Trophoblast cell (in vitro differentiated cells and primary cell): ENCODE data around the gene PRR9.
A peak's percentile ranks its signal among the peaks of the same experiment; 100 is the strongest.
"Not testable (repeated sequence)": the region's sequence is repeated elsewhere in the genome, so short reads cannot be mapped to it uniquely, and the experiment has no call there.

Experiments used
- DNase-seq, 2 donors: peaks; one replicate each; pipeline ENCODE4 v3.0.0-alpha.2; 2016
- H2AFZ ChIP-seq: 2 replicates; pipeline ENCODE4 v1.6.1; 2013; ENCODE audit warnings: low read length, moderate library complexity, mild to moderate bottlenecking; ENCODE audit not compliant: insufficient read depth, poor library complexity
- H2AK5ac ChIP-seq: 2 replicates; pipeline ENCODE4 v1.6.1; 2013; ENCODE audit warnings: mild to moderate bottlenecking, low read length
- H2BK120ac ChIP-seq: 2 replicates; pipeline ENCODE4 v1.6.1; 2013; ENCODE audit warnings: low read length, mild to moderate bottlenecking, moderate library complexity; ENCODE audit not compliant: insufficient read depth, poor library complexity
- H2BK12ac ChIP-seq: 2 replicates; pipeline ENCODE4 v1.6.1; 2013; ENCODE audit warnings: mild to moderate bottlenecking, low read length, moderate library complexity
- H2BK5ac ChIP-seq: 2 replicates; pipeline ENCODE4 v1.6.1; 2013; ENCODE audit warnings: low read length, low read depth, moderate library complexity, mild to moderate bottlenecking; ENCODE audit not compliant: poor library complexity
- H3K14ac ChIP-seq: 2 replicates; pipeline ENCODE4 v1.6.1; 2013; ENCODE audit warnings: mild to moderate bottlenecking, low read length
- H3K18ac ChIP-seq: 2 replicates; pipeline ENCODE4 v1.6.1; 2013; ENCODE audit warnings: mild to moderate bottlenecking, low read length
- H3K23ac ChIP-seq: 2 replicates; pipeline ENCODE4 v1.6.1; 2013; ENCODE audit warnings: low read length
- H3K27ac ChIP-seq: 2 replicates; pipeline ENCODE4 v1.5.1; 2013; ENCODE audit warnings: low read depth, mild to moderate bottlenecking, inconsistent platforms, low read length, moderate library complexity
- H3K27me3 ChIP-seq: 2 replicates; pipeline ENCODE4 v1.6.1; 2013; ENCODE audit warnings: inconsistent platforms, mild to moderate bottlenecking, low read length, moderate library complexity; ENCODE audit not compliant: insufficient read depth
- H3K36me3 ChIP-seq, 2 experiments: 1 replicate in 1 of 2; 2 replicates in 1 of 2; pipeline ENCODE4 v1.6.1; 2013; ENCODE audit warnings: low read length in 2 of 2, mild to moderate bottlenecking in 2 of 2, moderate library complexity in 1 of 2; ENCODE audit not compliant: insufficient read depth in 2 of 2, control insufficient read depth in 1 of 2
- H3K4ac ChIP-seq: 2 replicates; pipeline ENCODE4 v1.6.1; 2013; ENCODE audit warnings: low read depth, mild to moderate bottlenecking, low read length, moderate library complexity
- H3K4me1 ChIP-seq, 2 experiments: 1 replicate in 1 of 2; 2 replicates in 1 of 2; pipeline ENCODE4 v1.6.1; 2013; ENCODE audit warnings: low read length in 2 of 2, mild to moderate bottlenecking in 2 of 2, moderate library complexity in 1 of 2; ENCODE audit not compliant: insufficient read depth in 2 of 2, control insufficient read depth in 1 of 2
- H3K4me2 ChIP-seq: 2 replicates; pipeline ENCODE4 v1.6.1; 2013; ENCODE audit warnings: inconsistent platforms, mild to moderate bottlenecking, low read length, moderate library complexity
- H3K4me3 ChIP-seq: 2 replicates; pipeline ENCODE4 v1.5.1; 2013; ENCODE audit warnings: mild to moderate bottlenecking, low read depth, low read length, inconsistent platforms
- H3K79me1 ChIP-seq: one replicate; pipeline ENCODE4 v1.6.1; 2013; ENCODE audit warnings: low read length
- H3K79me2 ChIP-seq: 2 replicates; pipeline ENCODE4 v1.6.1; 2013; ENCODE audit warnings: low read length, mild to moderate bottlenecking; ENCODE audit not compliant: control insufficient read depth, insufficient read depth, poor library complexity
- H3K9ac ChIP-seq: 2 replicates; pipeline ENCODE4 v1.6.1; 2013; ENCODE audit warnings: mild to moderate bottlenecking, low read length
- H3K9me3 ChIP-seq: 2 replicates; pipeline ENCODE4 v1.6.1; 2013; ENCODE audit warnings: low read depth, mild to moderate bottlenecking, control low read depth, inconsistent platforms, low read length; ENCODE audit not compliant: insufficient read depth
- H4K12ac ChIP-seq: 2 replicates; pipeline ENCODE4 v1.6.1; 2013; ENCODE audit warnings: low read depth, mild to moderate bottlenecking, low read length, moderate library complexity
- H4K8ac ChIP-seq: 2 replicates; pipeline ENCODE4 v1.6.1; 2013; ENCODE audit warnings: low read depth, mild to moderate bottlenecking, low read length, moderate library complexity
- H4K91ac ChIP-seq: one replicate; pipeline ENCODE4 v1.6.1; 2013; ENCODE audit warnings: low read depth, mild to moderate bottlenecking, low read length, moderate library complexity
- WGBS: extraction: QIAGEN DNeasy Blood & Tissue Kit; methylation state at CpG from one replicate; pipeline ENCODE4 v1.1.7; 2013; ENCODE audit warnings: missing lambda C conversion rate; ENCODE audit not compliant: insufficient read length, insufficient coverage; ENCODE audit errors: extremely low coverage; 5-methylcytosine and 5-hydroxymethylcytosine counted together

PRR9 gene

GRCh38 chr1:153217744-153218416 lies 496 bp downstream of the PRR9 start:
- H3K4me1 ChIP-seq: peaks cover 6 to 9% of the 10 kb centered on the region in 2 experiments

GRCh38 chr1:153220606-153221303 lies 3.4 kb downstream of the PRR9 start:
- no CpG with 5 or more reads among the region's 6 CpGs for WGBS
- no peak overlapping the region for H3K9ac ChIP-seq
- peak overlapping the region; percentile 31 for H2BK12ac ChIP-seq

More at GRCh38 chr1:153217744-153218416, 496 bp downstream of the PRR9 start:
- Histone ChIP-seq H2BK5ac (peak overlapping the region; percentile 27), H3K36me3 (no peaks in the 10 kb centered on the region), H3K23ac (no peak overlapping the region), H3K4me2 (no peak overlapping the region), H3K14ac (no peak overlapping the region), H2BK12ac (no peak overlapping the region), H3K4me3 (no peak overlapping the region), H4K12ac (no peak overlapping the region), H2AK5ac (no peak overlapping the region), H3K18ac (no peak overlapping the region), H4K8ac (no peak overlapping the region), H3K27me3 (no peaks in the 10 kb centered on the region), H3K27ac (no peak overlapping the region), H3K9ac (no peak overlapping the region), H3K4ac (no peak overlapping the region), H3K79me2 (no peaks in the 10 kb centered on the region), H4K91ac (peak overlapping the region; percentile 48), H2BK120ac (peak overlapping the region; percentile 34), H3K9me3 (peaks cover 2% of the 10 kb centered on the region), H2AFZ (no peak overlapping the region), H3K79me1 (no peaks in the 10 kb centered on the region)
- no CpG with 5 or more reads among the region's 2 CpGs for WGBS
- DNase-seq: peak in 1 of 2 donors; percentile 4

DNA sequence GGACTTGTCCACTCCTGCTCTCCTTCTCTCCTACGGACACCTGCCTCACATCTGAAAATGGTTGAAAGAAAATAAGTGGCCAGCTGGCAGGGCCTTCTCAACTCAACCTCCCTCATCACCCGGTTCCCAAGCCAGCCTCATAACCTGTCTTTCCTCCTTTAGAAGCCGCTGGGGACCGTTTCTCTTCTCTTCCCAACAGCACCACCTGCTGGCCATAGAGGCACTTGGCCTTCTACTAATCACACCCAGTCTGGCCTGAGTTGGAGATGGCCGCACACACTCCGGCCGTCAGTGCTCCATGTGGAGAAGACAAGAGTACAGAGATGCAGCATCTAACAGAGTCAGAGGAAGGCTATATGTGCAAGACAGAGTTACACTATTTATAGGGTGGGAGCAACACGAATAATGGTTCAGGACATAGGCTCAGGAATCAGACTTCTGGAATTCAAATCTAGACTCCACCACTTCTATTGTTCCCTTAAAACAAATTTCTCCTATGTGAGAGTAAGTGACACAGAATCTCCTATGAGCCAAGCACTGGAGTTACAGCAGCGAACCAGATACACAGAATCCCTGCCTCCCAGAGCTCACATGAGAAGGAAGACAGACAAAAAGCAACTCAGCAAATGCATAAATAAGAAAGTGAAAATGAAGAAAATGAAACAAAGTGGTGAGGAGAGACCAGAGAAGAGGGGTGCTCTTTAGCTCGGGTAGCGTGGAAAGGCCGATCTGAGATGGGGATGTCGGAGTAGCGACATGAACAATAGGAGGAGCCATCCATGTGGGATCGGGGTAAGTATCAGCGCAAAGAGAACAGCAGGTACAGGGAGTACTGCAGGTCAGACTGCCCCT lies 5.9 kb downstream of the PRR9 start:
- not testable (repeated sequence) for H3K4ac ChIP-seq, H2BK5ac ChIP-seq, H4K12ac ChIP-seq, H3K9me3 ChIP-seq, H3K14ac ChIP-seq, H3K27ac ChIP-seq, H3K23ac ChIP-seq, H3K4me3 ChIP-seq, H3K27me3 ChIP-seq, H3K36me3 ChIP-seq, H3K9ac ChIP-seq, H4K91ac ChIP-seq, H3K4me2 ChIP-seq, H2BK120ac ChIP-seq, H3K18ac ChIP-seq, H2AK5ac ChIP-seq, H4K8ac ChIP-seq, H3K79me2 ChIP-seq, H2AFZ ChIP-seq, H3K4me1 ChIP-seq, H2BK12ac ChIP-seq, H3K79me1 ChIP-seq
- peak; percentile 50 to 73 for DNase-seq
- no CpG with 5 or more reads among the region's 16 CpGs for WGBS

More at GRCh38 chr1:153220606-153221303, 3.4 kb downstream of the PRR9 start:
- Histone ChIP-seq H4K8ac (no peak overlapping the region), H3K4ac (no peak overlapping the region), H2AK5ac (no peak overlapping the region), H3K23ac (no peak overlapping the region), H3K4me2 (no peak overlapping the region), H3K14ac (no peak overlapping the region), H3K4me3 (no peak overlapping the region), H3K27ac (no peak overlapping the region), H3K4me1 (peaks cover 4 to 9% of the 10 kb centered on the region in 2 experiments), H2AFZ (no peak overlapping the region), H2BK120ac (no peak overlapping the region), H3K79me2 (no peaks in the 10 kb centered on the region), H3K27me3 (no peaks in the 10 kb centered on the region), H4K91ac (no peak overlapping the region), H3K18ac (no peak overlapping the region), H3K79me1 (no peaks in the 10 kb centered on the region), H4K12ac (no peak overlapping the region), H3K36me3 (no peaks in the 10 kb centered on the region), H2BK5ac (no peak overlapping the region), H3K9me3 (no peaks in the 10 kb centered on the region)
- DNase-seq: no peak

GRCh38 chr1:153227810-153228209 lies 10.4 kb downstream of the PRR9 start:
- Histone ChIP-seq H2BK5ac (no peak overlapping the region), H3K4me3 (no peak overlapping the region), H3K79me1 (no peaks in the 10 kb centered on the region), H3K23ac (no peak overlapping the region), H3K18ac (no peak overlapping the region), H2AFZ (no peak overlapping the region), H2BK12ac (no peak overlapping the region), H3K4ac (no peak overlapping the region), H3K4me1 (no peaks in the 10 kb centered on the region), H4K8ac (no peak overlapping the region), H3K36me3 (no peaks in the 10 kb centered on the region), H2BK120ac (no peak overlapping the region), H3K79me2 (no peaks in the 10 kb centered on the region), H3K9ac (no peak overlapping the region), H3K14ac (no peak overlapping the region), H3K4me2 (no peak overlapping the region), H4K91ac (no peak overlapping the region), H3K27me3 (no peaks in the 10 kb centered on the region), H2AK5ac (no peak overlapping the region), H3K9me3 (no peaks in the 10 kb centered on the region), H3K27ac (no peak overlapping the region), H4K12ac (no peak overlapping the region)
- DNase-seq: no peak
- no CpG with 5 or more reads among the region's 2 CpGs for WGBS
